PC-9 (cell line): Measurements from ENCODE around the gene STARD7. TPM values are rescaled to one million over a fixed set of nuclear protein-coding genes. Genes with fewer than 3 reads are reported as not detected.

Source experiments
- BruUV-seq: library from RNA; stranded (reverse); fragments of 400-500 nt; replicated peaks from 2 replicates; lab custom pipeline; 2021; lab: Mats Ljungman, UMichigan
- CTCF ChIA-PET: fragments of 300-600 bp; sonication (Branson Sonifier 250); formaldehyde crosslinking; loops from one replicate; lab custom pipeline; 2022; ENCODE audit warnings: antibody characterized with exemption; lab: Charles Lee
- POLR2A ChIA-PET: fragments of 300-600 bp; sonication (Branson Sonifier 250); formaldehyde crosslinking; loops from one replicate; lab custom pipeline; 2022; ENCODE audit warnings: antibody characterized with exemption; ENCODE audit not compliant: unreplicated experiment; lab: Charles Lee
- DNase-seq, 2 experiments: peaks; one replicate each; pipeline versions ENCODE4 v3.0.0 to v3.0.0-alpha.2; 2015 to 2022; ENCODE audit warnings: mixed read lengths in 1 of 2
- H2AFZ ChIP-seq: fragments of 200-600 bp; sonication (generic); 2 replicates; pipeline ENCODE4 v1.8.1; 2017; ENCODE audit warnings: antibody characterized with exemption
- H3F3A ChIP-seq: fragments of 200-600 bp; sonication (generic); 2 replicates; pipeline ENCODE4 v1.8.1; 2017; ENCODE audit warnings: antibody characterized with exemption, mild to moderate bottlenecking, low read depth; ENCODE audit not compliant: insufficient read depth
- H3K27ac ChIP-seq: fragments of 200-600 bp; sonication (generic); 2 replicates; pipeline ENCODE4 v1.6.1; 2016; ENCODE audit warnings: mixed run types
- H3K27me3 ChIP-seq: fragments of 200-600 bp; sonication (generic); 2 replicates; pipeline ENCODE4 v1.6.1; 2016; ENCODE audit warnings: low read depth, mixed run types; ENCODE audit not compliant: insufficient read depth
- H3K36me3 ChIP-seq: fragments of 200-600 bp; sonication (generic); 2 replicates; pipeline ENCODE4 v1.6.1; 2016; ENCODE audit warnings: low read depth, mixed run types
- H3K4me1 ChIP-seq: fragments of 200-600 bp; sonication (generic); replicated peaks from 2 replicates; pipeline ENCODE4 v1.6.1; 2016; ENCODE audit warnings: mixed run types; ENCODE audit not compliant: insufficient read depth
- H3K4me2 ChIP-seq: fragments of 200-600 bp; sonication (generic); 2 replicates; pipeline ENCODE4 v1.6.1; 2017; ENCODE audit warnings: mixed run types
- H3K4me3 ChIP-seq: fragments of 200-600 bp; sonication (generic); 2 replicates; pipeline ENCODE4 v1.6.1; 2016; ENCODE audit warnings: mixed run types
- H3K79me2 ChIP-seq: fragments of 200-600 bp; sonication (generic); 2 replicates; pipeline ENCODE4 v1.6.1; 2017; ENCODE audit warnings: low read depth, mixed run types
- H3K9me2 ChIP-seq: fragments of 200-600 bp; sonication (generic); 2 replicates; pipeline ENCODE4 v1.8.1; 2017; ENCODE audit warnings: mild to moderate bottlenecking; ENCODE audit not compliant: insufficient read depth
- H3K9me3 ChIP-seq: fragments of 200-600 bp; sonication (generic); 2 replicates; pipeline ENCODE4 v1.8.1; 2016; ENCODE audit warnings: low read depth; ENCODE audit not compliant: insufficient read depth
- H4K20me1 ChIP-seq: fragments of 200-600 bp; sonication (generic); 2 replicates; pipeline ENCODE4 v1.8.1; 2017; ENCODE audit not compliant: insufficient read depth
- EZH2 ChIP-seq: fragments of 200-600 bp; sonication (generic); IDR thresholded peaks from 2 replicates; pipeline ENCODE4 v1.8.0; 2017; ENCODE audit warnings: antibody characterized with exemption, low read depth
- intact Hi-C: fragments of 100-400 bp; cut with micrococcal nuclease; formaldehyde crosslinking; loops from one replicate; pipeline ENCODE4 v1.10.0; 2022; ENCODE audit not compliant: unreplicated experiment
- total RNA-seq: library from RNA; stranded (reverse); gene quantifications from 2 replicates; pipeline ENCODE4 v1.2.3, GENCODE V29; 2021
- TF ChIP-seq, protein P1 (sequence below): fragments of 200-600 bp; sonication (generic); conservative IDR thresholded peaks from 2 replicates; pipeline ENCODE4 v1.6.1; 2017; ENCODE audit warnings: mixed run types, antibody characterized with exemption, mild to moderate bottlenecking, moderate library complexity

Gene STARD7
- total RNA-seq, 1 experiment from 2014 or later: 189 TPM

DNA sequence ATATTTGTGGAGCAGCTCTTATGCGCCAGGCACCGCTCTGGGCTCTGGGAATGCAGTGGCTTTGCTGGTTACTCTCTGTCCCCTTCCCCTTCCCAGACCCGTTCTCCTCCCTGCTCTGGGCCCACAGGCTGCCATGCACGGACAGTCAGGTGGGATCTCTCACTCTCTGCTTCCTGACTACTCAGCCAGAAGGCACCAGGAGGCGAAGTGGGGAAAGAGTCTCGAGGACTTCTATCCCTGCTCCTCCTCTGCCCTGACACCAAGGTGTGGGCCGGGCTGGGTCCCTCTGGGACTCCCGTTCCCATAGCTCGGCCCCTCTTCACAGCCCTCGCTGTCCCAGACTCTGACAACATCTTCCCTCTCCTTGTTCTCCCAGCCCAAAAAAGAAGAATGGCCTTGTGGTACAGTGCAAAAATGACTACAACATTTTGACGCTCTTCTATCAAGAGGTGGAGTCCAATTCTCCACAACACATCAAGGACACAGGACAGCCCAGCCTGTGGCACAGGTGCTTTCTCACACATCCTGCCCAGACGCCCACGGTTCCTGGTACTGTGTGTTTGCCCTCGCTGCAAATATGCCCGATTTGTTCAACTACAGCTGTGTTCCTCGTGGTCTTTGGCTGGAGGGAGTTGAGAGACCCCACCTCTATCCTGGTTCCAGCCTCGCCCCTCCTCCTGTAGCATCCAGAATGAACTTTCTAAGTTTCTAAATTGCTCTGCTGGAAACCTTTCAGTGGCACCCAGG, 49.4 kb downstream of the STARD7 start:
- no peak overlapping the region for H3K4me2 ChIP-seq
- BruUV-seq: no TSS peak

DNA sequence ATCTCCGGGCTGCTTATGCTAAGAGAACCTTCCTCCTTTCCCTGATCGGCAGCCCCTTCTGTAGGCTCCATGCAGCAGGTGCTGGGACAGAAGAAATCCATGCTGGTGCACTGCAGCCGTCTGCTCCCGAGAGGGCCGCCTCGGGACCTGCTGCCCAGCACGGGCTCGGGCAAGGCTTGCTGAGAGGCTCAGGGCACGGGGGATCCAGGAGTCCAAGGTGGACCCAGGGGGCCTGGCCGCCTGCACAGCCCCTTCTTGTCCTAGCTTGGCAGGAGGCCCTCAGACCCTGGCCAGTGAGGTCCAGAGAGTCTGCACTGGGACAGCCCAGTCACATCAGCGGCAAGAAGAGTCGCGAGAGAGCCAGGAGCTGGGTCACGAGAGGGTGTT, 50.1 kb downstream of the STARD7 start:
- intact Hi-C loops: no loop called here
- peaks cover 24% of the 10 kb centered on the region; the same call in 1 of the 2 replicates for H3K27me3 ChIP-seq
- no peaks in the 10 kb centered on the region for H4K20me1 ChIP-seq
- H3K9me2 ChIP-seq: no peaks in the 10 kb centered on the region
- DNase-seq: no peak
- no peak overlapping the region for H3K4me3 ChIP-seq
- no TSS peak for BruUV-seq
- CTCF ChIA-PET: no interaction called here
- TF ChIP-seq EZH2: no peak
- no peak overlapping the region for H3K4me2 ChIP-seq
- H2AFZ ChIP-seq: no peak overlapping the region
- no peaks in the 10 kb centered on the region for H3F3A ChIP-seq
- H3K79me2 ChIP-seq: no peaks in the 10 kb centered on the region
- POLR2A ChIA-PET: no interaction called here
- H3K9me3 ChIP-seq: no peaks in the 10 kb centered on the region
- H3K36me3 ChIP-seq: no peaks in the 10 kb centered on the region
- no peaks in the 10 kb centered on the region for H3K4me1 ChIP-seq
- no peak overlapping the region for H3K27ac ChIP-seq

More for the DNA sequence above, 49.4 kb downstream of the STARD7 start:
- Histone ChIP-seq H3K36me3 (no peaks in the 10 kb centered on the region), H3K79me2 (no peaks in the 10 kb centered on the region), H2AFZ (no peak overlapping the region), H3K9me3 (no peaks in the 10 kb centered on the region), H3K9me2 (no peaks in the 10 kb centered on the region), H3K4me3 (no peak overlapping the region), H4K20me1 (no peaks in the 10 kb centered on the region), H3F3A (no peaks in the 10 kb centered on the region), H3K4me1 (no peaks in the 10 kb centered on the region), H3K27me3 (peaks cover 24% of the 10 kb centered on the region; the same call in 1 of the 2 replicates), H3K27ac (no peak overlapping the region)
- DNase-seq: no peak
- POLR2A ChIA-PET: no interaction called here
- intact Hi-C loops: no loop called here
- no peak for TF ChIP-seq EZH2
- TF ChIP-seq, protein P1, sequence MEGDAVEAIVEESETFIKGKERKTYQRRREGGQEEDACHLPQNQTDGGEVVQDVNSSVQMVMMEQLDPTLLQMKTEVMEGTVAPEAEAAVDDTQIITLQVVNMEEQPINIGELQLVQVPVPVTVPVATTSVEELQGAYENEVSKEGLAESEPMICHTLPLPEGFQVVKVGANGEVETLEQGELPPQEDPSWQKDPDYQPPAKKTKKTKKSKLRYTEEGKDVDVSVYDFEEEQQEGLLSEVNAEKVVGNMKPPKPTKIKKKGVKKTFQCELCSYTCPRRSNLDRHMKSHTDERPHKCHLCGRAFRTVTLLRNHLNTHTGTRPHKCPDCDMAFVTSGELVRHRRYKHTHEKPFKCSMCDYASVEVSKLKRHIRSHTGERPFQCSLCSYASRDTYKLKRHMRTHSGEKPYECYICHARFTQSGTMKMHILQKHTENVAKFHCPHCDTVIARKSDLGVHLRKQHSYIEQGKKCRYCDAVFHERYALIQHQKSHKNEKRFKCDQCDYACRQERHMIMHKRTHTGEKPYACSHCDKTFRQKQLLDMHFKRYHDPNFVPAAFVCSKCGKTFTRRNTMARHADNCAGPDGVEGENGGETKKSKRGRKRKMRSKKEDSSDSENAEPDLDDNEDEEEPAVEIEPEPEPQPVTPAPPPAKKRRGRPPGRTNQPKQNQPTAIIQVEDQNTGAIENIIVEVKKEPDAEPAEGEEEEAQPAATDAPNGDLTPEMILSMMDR: no peak
- CTCF ChIA-PET: no interaction called here

DNA sequence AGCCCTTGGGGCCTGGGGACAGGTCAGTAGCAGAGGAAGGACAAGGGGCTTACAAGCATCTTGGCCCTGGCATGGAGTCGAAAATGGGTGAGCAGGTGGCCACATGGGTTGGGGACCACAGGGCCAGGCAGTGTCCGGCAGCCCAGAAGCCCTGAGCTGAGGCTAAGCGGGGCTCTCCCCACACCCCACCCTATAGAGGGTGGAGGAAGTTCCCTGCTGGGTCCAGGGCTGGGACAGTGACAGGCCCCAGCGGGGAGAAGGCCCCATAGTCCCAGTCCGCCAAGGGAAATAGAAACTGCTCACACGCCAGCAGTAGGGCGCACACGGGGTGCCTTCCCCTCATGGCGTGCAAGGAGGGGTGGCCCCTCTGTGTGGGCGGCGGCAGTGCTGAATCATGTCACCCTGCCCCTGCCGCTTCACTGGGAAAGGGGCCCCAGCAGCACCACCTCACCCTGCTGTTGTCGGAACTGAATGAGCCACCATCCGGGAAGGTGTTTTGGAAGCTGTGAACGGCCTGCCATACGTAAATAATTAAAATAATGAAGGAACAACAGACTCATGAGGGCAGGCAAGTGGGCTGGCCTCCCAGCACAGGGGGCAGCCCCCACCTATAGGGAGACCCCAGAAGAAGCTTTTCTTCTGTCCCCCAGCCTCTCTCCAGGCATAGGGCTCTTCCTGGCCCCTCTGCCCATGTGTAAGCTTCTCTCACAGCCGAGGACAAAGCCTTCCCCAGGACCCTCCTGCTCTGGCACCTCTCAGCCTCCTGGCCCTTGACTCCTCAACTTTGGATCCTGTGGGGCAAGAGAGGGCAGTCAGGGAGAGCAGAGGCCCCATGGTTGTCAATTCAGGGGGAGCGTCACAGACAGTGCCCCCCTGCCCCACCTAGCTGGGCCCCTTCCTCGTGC, 50.7 kb downstream of the STARD7 start:
- H3K27ac ChIP-seq: no peak overlapping the region

More for the DNA sequence above, 50.7 kb downstream of the STARD7 start:
- no peaks in the 10 kb centered on the region for H3K36me3 ChIP-seq
- TF ChIP-seq, protein P1: no peak
- no peak for TF ChIP-seq EZH2
- no peak overlapping the region for H3K4me3 ChIP-seq
- H3K9me3 ChIP-seq: no peaks in the 10 kb centered on the region
- no TSS peak for BruUV-seq
- CTCF ChIA-PET: no interaction called here
- H4K20me1 ChIP-seq: no peaks in the 10 kb centered on the region
- no peaks in the 10 kb centered on the region for H3F3A ChIP-seq
- no peak for DNase-seq
- POLR2A ChIA-PET: no interaction called here
- no peaks in the 10 kb centered on the region for H3K79me2 ChIP-seq
- no peaks in the 10 kb centered on the region for H3K9me2 ChIP-seq
- intact Hi-C loops: no loop called here
- H3K4me2 ChIP-seq: no peak overlapping the region
- no peaks in the 10 kb centered on the region for H3K4me1 ChIP-seq
- peaks cover 24% of the 10 kb centered on the region; the same call in 1 of the 2 replicates for H3K27me3 ChIP-seq
- H2AFZ ChIP-seq: no peak overlapping the region
